Retinal pigment epithelial cell (primary cell): ENCODE data around the gene ELP6.

ENCODE experiments used
- DNase-seq: peaks from one replicate; pipeline ENCODE4 v3.0.0-alpha.2; 2010; ENCODE audit warnings: low read depth
- H3K4me3 ChIP-seq: 2 replicates; pipeline ENCODE4 v1.5.1; 2011; ENCODE audit warnings: mild to moderate bottlenecking, low read length, control low read depth, moderate library complexity
- TF ChIP-seq, protein P1 (sequence below): conservative IDR thresholded peaks from 2 replicates; pipeline ENCODE4 v1.5.1; 2011; ENCODE audit warnings: low read depth, low read length, control low read depth, inconsistent platforms

ELP6 gene, protein sequence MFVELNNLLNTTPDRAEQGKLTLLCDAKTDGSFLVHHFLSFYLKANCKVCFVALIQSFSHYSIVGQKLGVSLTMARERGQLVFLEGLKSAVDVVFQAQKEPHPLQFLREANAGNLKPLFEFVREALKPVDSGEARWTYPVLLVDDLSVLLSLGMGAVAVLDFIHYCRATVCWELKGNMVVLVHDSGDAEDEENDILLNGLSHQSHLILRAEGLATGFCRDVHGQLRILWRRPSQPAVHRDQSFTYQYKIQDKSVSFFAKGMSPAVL

DNA sequence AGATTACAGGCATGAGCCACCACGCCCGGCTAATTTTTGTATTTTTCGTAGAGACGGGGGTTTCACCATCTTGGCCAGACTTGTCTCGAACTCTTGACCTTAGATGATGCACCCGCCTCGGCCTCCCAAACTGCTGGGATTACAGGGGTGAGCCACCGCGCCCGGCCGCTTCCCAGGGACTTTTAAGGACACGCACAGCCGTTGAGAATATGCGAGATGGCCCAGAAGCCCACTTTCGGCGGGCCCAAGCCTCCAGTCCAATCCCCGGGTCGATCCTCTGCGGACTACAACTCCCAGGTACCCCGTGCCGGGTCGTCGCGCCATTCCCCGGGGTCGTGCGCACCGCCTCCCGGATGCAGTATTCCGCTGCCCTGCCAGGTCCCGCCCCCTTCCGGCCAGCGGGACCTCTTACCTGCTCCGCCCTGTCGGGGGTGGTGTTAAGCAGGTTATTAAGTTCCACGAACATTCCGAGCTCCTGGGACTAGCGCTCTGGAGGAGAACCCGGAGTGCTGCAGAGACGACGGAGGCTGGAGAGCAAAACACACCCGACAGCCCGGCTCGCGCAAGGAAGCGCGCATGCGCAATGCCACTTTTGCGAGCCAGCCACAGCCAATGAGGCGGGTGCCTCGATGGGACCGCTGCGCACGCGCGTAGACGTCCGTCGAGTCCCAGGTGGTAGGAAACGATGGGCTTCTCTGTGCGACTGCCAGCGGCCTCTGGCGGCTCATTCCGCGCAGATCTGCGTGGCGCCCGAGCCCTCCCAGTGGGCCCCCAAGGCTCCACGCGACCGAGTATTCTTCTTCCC is at the start of gene ELP6:
ELP6 (minus strand) TSS at position 588 of the 805 bp plus-strand sequence; CDS start at position 466, 122 bp downstream.
- TF ChIP-seq, protein P1, sequence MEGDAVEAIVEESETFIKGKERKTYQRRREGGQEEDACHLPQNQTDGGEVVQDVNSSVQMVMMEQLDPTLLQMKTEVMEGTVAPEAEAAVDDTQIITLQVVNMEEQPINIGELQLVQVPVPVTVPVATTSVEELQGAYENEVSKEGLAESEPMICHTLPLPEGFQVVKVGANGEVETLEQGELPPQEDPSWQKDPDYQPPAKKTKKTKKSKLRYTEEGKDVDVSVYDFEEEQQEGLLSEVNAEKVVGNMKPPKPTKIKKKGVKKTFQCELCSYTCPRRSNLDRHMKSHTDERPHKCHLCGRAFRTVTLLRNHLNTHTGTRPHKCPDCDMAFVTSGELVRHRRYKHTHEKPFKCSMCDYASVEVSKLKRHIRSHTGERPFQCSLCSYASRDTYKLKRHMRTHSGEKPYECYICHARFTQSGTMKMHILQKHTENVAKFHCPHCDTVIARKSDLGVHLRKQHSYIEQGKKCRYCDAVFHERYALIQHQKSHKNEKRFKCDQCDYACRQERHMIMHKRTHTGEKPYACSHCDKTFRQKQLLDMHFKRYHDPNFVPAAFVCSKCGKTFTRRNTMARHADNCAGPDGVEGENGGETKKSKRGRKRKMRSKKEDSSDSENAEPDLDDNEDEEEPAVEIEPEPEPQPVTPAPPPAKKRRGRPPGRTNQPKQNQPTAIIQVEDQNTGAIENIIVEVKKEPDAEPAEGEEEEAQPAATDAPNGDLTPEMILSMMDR = peak; percentile 55
- H3K4me3 ChIP-seq = peak within 1 kb of the TSS; percentile 85
- DNase-seq = peak; percentile 83

DNA sequence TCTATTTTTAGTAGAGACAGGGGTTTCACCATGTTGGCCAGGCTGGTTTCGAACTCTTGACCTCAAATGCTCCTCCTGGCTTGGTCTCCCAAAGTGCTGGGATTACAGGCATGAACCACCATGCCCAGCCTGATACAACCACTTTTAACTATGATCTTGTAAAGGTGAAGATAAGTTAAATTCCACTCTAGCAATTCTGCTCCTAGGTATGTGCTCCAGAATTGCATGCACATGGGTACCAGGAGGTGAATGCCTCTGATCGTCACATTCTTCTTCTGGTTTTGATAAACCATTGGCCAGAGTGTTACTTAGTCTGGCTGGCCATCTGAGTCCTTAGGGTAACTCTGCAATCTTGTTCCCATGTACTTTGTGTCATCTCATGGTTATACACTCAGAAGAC is 42.8 kb upstream of the ELP6 start:
- no peak for DNase-seq
- no peak overlapping the region for H3K4me3 ChIP-seq
- TF ChIP-seq, protein P1 = no peak

DNA sequence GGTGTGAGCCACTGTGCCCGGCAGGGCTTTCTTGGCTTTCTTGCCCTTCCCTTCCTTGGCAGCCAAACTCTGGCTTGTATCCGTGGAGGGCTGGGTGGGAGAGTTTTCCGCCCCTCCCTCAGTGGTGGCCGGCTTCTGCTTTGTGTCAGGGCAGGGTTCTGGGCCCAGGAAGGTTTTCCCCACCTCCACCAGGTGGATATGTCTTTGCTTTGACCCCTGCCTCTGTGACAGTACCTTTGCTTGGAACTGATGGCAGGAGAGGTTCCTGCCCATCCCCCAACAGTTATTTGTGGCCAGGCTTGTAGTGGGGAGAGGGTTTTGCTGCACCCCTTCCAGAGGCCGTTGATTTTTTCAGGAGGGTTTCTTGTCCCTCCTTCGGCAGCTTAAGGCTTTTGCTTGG is 40.8 kb upstream of the ELP6 start:
- no peak overlapping the region for H3K4me3 ChIP-seq
- no peak for DNase-seq
- TF ChIP-seq, protein P1 = no peak

DNA sequence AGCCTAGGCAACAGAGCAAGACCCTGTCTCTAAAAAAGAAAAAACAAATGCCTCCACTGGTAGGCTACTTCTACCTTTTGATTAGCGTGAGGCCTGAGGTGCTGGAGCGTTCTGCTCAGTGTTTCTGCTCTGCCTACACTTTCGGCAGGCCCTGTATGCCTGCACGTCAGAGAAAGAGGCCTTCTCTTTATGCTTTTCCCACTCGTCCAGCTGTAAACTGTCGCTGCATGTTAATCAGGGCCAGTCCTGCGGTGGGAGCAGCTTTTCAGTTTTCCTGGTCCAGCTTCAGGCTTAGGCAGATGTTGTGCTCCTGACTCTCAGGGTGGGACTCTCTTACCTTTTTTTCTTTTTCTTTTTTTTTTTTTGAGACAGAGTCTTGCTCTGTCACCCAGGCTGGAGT is 39.9 kb upstream of the ELP6 start:
- TF ChIP-seq, protein P1 = no peak
- DNase-seq = no peak
- H3K4me3 ChIP-seq = no peak overlapping the region

DNA sequence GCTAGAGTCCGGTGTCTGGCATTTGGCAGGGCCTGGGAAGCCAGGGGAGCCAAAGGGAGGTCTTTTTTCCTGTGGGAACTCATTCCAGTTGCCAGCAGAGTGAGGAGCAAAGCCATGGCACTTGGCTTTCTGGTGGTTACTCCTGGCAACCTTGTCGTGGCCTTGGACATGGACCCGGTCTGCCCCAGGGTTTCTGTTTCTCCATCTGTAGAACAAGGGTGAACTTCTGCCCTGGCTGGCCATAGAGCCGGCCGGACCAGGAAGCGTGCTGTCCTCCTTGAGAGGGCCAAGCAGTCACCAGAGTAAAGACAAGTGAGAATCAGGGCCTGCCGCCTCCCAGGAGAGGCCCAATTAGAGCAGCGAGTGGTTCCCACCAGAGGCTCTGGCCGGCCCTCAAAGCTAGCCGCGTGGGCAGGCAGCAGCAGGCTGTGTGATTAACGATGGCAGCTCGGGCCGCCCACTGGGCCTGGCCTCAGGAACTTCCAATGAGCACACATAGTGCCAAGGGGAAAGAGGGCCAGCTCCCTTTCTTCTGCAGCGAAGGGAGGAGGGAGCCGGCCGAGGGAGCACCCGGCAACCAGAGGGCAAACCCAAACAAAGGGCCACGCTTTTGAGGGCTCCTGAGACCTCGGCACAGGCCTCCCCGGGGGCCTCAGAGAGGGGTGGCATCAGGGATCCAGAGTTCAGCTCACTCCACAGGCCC is 29.1 kb upstream of the ELP6 start:
- DNase-seq = no peak
- H3K4me3 ChIP-seq = no peak overlapping the region
- TF ChIP-seq, protein P1 = no peak

DNA sequence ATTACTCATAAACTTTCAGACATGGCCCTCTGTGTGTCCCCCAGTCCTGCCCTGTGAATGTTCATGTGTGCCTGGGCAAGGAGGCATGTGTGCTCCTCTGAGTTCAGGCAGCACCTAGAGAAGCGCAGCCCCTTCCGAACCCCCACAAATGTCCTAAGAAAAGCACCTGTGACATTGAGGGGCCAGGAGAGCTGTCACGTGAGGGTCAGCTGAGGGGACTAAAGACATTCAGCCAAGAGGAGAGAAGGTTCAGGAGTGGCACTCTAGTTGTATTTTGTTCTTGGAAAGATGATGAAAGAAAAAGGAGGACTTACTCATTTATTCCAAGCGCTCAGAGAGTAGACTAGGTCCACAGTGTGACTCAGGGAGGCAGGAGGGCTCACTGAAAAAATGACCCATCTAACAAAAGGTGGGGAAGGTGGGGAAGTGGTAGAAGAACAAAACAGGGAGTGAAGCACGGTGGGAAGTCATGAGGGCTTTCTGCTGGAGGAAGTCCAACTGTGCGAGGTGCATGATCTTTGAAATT is 28.1 kb upstream of the ELP6 start:
- TF ChIP-seq, protein P1 = no peak
- no peak overlapping the region for H3K4me3 ChIP-seq
- DNase-seq = no peak
